Stimulated activated CD4-positive, alpha-beta T cell treated with anti-CD3 and anti-CD28 coated beads, Interleukin-1b, Interleukin-23, amount 100 ng/mL, for 48 hours (primary cell): ENCODE results near the gene EPHA3.

Experiments used
- DNase-seq: peaks from one replicate; pipeline ENCODE4 v3.0.0-alpha.2; 2020

EPHA3 gene

GRCh38 chr3:89234620-89235019, 127.2 kb downstream of the EPHA3 start:
- DNase-seq: no peak

GRCh38 chr3:89238846-89239245, 131.4 kb downstream of the EPHA3 start:
- DNase-seq: no peak

- DNase-seq: no peak
Measured at GRCh38 chr3:89239774-89240173, 132.4 kb downstream of the EPHA3 start.

- no peak for DNase-seq
Measured at GRCh38 chr3:89245612-89246011, 138.2 kb downstream of the EPHA3 start.

DNA sequence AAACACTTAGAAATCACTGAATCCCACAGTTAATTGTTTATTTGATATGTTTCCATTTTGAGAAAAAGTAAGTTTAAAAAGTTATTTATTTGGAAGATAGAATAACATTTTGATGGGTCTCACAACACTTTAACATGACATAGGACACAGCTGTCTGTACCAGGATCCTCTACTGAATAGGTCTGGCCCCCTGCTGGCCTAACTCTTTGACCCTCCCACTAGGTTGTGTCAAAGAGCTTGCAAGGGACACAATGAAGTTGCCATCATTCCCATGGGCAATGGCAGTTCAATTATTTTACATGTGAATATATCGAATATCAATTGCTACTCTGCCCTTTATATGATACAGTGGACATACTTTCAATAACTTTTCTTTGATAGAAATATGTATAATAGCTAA, 138.9 kb downstream of the EPHA3 start:
- DNase-seq: no peak

GRCh38 chr3:89250742-89251141, 143.3 kb downstream of the EPHA3 start:
- DNase-seq: no peak

GRCh38 chr3:89252016-89252415, 144.6 kb downstream of the EPHA3 start:
- no peak for DNase-seq

DNA sequence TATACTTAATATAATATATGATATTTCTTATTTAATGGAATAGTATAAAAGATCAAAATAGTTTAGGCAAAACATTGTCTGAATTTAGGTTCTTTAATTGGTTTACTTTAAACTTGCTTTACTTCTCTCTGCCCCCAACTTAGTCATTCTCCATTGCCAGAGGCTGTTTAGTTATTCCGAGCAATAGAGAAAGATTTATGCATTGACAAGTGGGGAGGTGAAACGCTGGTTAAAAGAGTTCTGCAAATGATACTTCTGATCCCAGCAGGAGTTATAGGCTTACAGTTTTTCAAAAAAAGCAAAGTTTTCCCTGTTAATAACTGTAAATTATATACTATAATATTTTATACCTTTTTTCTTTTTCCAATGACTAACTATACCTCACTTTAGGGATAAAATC, 145.4 kb downstream of the EPHA3 start:
- DNase-seq: no peak

DNA sequence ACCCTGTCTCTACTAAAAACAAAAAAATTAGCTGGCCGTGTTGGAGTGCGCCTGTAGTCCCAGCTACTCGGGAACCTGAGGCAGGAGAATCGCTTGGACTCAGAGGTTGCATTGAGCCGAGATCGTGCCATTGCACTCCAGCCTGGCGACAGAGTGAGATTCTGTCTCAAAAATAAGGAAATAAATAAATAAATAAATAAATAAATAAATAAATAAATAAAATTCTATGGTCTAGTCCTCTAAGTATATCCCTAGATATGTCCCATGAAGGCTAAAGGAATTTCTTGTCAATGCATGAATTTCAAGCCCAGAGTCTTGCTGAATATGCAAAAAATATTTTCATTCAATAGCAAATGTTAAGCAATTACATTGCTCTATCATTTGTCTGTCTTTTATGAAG, 149.0 kb downstream of the EPHA3 start:
- no peak for DNase-seq

GRCh38 chr3:89256882-89257281, 149.5 kb downstream of the EPHA3 start:
- no peak for DNase-seq

DNA sequence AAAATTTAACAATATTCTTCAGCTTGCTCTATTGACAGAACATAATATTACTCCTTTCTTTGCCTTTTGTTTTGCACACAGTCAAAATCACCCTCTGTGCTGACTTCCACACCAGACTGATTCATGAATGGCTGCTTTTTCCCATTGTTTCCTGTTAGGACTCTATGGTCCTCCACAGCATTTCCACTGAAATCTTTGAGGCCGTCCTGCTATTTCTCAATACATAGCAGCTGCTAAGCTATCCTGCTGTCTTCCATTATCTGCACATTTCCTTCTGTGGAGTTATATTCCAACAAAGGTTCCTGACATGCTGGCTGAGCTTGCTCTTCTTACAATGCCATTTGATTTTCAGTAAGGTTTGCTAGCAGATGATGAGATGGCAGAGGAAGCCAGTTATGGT, 153.3 kb downstream of the EPHA3 start:
- no peak for DNase-seq

DNA sequence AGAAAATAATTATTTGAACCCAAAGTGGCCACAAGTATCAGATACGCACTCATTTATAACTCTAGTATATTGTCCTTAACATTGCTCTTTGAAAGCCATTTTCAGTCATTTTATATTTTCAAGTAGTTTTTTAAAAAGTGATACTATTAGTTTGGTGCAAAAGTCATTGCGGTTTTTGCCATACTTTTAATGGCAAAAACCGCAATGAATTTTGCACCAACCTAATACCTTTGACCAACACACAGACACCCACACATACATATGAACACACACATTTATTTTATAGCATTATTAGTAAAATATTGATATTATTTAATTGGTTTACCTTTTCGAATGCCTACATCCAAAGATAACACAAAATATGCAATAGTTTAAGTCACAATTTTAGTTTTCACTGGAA, 154.3 kb downstream of the EPHA3 start:
- no peak for DNase-seq

DNA sequence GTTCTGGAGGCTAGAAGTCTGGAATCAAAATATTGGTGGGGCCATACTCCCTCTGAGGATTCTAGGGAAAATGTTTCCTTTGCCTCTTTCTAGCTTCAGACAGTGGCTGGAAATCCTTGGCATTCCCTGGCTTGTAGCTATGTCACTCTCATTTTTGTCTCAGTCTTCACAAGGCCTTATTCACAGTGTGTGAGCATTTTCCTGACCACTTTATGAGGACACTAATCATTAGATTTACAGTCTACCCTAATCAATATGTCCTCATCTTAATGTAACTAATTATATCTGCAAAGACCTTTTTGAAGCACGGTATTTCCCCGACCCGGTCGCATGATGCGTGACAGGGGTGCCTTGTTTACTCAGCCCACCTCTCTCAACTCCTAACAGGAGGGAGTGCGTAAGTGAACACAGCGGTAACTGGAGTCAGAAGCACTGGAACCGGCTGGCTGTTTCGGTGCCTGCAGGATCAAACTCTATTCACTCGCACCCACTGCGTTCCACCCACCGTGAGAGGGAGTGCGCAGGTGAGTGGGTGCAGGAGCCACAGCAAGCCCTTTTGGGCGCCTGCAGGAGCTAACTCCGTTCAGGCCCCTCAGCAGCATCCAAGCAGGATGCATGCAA, 155.0 kb downstream of the EPHA3 start:
- no peak for DNase-seq

- no peak for DNase-seq
Measured at GRCh38 chr3:89264037-89264560, 156.7 kb downstream of the EPHA3 start.

- DNase-seq: no peak
Measured at GRCh38 chr3:89266074-89266473, 158.7 kb downstream of the EPHA3 start.

- DNase-seq: no peak
Measured at GRCh38 chr3:89268059-89268458, 160.6 kb downstream of the EPHA3 start.

- DNase-seq: no peak
Measured at GRCh38 chr3:89270201-89270600, 162.8 kb downstream of the EPHA3 start.

- no peak for DNase-seq
Measured at GRCh38 chr3:89275001-89275400, 167.6 kb downstream of the EPHA3 start.

DNA sequence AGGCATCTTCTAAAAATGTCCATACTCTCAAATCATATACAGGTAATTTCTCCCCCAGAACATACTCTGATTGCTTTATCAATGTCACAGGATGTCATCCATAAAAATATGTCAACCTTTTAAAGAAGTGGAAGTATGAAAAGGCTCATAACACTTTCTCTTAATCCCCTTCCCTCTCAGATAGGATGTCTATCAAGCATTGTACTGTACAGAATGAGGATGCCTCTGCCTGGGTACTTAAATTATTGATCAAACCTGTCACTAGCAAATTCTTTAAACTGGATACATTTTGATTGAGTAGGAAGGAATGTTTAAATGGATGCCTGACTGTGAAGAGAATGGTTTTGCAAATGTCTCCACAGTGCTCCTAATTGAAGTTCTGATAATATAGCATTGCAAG, 168.7 kb downstream of the EPHA3 start:
- DNase-seq: no peak

DNA sequence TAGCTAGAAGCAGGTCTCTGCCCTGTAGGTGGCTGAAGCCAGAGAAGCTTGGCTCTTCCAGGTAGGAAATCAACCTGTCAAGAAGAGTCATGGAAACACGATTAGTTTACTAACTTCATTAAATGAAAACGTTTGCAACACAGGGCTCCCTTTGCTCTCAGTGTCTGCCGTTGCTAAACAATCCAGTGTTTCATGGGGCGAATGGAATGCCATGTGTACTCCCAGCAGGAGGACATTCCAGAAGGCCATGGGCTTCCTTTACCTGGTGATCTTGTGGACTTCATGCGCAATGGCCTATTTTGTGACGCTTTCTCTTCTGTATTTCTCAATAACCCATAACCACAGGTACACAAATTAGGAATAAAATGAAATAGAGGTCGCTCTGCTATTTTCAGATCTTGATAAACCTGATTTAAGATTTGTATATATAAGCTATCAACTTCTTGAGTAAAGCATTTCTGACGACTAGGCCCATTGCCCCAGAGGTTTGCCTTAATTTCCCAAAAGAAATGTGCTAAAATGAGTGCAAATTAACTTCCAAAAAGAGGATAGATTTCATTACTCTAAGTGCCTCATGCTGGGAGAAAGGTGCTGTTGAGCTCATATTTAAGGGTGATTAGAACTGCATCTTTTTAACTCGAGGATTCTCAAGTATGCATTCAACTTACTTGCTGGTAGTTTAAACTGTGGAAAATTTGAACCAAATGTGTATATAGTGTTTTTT, 171.0 kb downstream of the EPHA3 start:
- DNase-seq: no peak

DNA sequence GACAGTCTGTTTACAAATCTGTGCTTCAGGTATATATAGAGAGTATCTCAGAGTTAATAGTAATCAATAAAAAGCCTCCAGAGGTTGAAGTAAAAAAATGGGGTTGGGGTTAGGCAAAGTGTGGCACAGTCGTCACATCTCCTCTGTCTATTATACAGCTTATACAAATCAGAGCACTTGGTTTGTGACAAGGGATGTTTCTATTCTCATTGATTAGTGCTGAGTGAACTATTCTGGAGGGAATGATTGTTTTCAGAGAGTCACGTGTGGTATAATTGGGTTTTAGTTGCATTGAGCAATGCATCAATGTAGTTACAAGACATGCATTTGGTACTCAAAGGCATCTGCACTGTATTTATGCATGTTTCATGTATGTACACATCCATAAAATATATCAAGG, 172.9 kb downstream of the EPHA3 start:
- DNase-seq: no peak

GRCh38 chr3:89280822-89281365, 173.5 kb downstream of the EPHA3 start:
- no peak for DNase-seq

- no peak for DNase-seq
Measured at GRCh38 chr3:89287902-89288508, 180.6 kb downstream of the EPHA3 start.
